RWPE2 (cell line): ENCODE measurements around the gene JAG1.

Source experiments
- ATAC-seq: fragments of 200-7000 bp; cut with Tn5 transposase; 3 replicates; pipeline ENCODE4 v1.9.1; 2021; ENCODE audit warnings: low read depth
- DNase-seq: peaks from one replicate; pipeline ENCODE4 v3.0.0-alpha.2; 2020; ENCODE audit warnings: low spot score
- H3K27ac ChIP-seq: fragments of 450-650 bp; 2 replicates; pipeline ENCODE4 v1.5.1; 2017; ENCODE audit warnings: mild to moderate bottlenecking; ENCODE audit not compliant: poor library complexity, severe bottlenecking
- H3K27me3 ChIP-seq: fragments of 250-450 bp; sonication (Bioruptor Pico); 2 replicates; pipeline ENCODE4 v1.5.1; 2021; ENCODE audit warnings: mild to moderate bottlenecking, moderate library complexity; ENCODE audit not compliant: insufficient read depth, poor library complexity, severe bottlenecking
- H3K36me3 ChIP-seq: fragments of 250-450 bp; sonication (Bioruptor Pico); 2 replicates; pipeline ENCODE4 v1.5.1; 2020; ENCODE audit warnings: low read depth, mild to moderate bottlenecking, moderate library complexity
- H3K4me1 ChIP-seq: fragments of 250-450 bp; sonication (Bioruptor Pico); 2 replicates; pipeline ENCODE4 v1.5.1; 2021; ENCODE audit warnings: mild to moderate bottlenecking, moderate library complexity; ENCODE audit not compliant: insufficient read depth, poor library complexity, severe bottlenecking
- H3K4me3 ChIP-seq: fragments of 250-450 bp; sonication (Bioruptor Pico); 2 replicates; pipeline ENCODE4 v1.5.1; 2021; ENCODE audit warnings: mild to moderate bottlenecking, moderate library complexity; ENCODE audit not compliant: severe bottlenecking
- H3K9me3 ChIP-seq: fragments of 250-450 bp; sonication (Bioruptor Pico); 2 replicates; pipeline ENCODE4 v1.5.1; 2021; ENCODE audit warnings: mild to moderate bottlenecking, moderate library complexity; ENCODE audit not compliant: severe bottlenecking
- CTCF ChIP-seq: fragments of 450-650 bp; IDR thresholded peaks from one replicate; pipeline ENCODE4 v1.5.1; 2017; ENCODE audit warnings: mild to moderate bottlenecking, moderate library complexity; ENCODE audit not compliant: poor library complexity, severe bottlenecking

The JAG1 gene

GRCh38 chr20:10687895-10688294 lies 14.1 kb upstream of the JAG1 start:
- Histone ChIP-seq H3K9me3 (no peaks in the 10 kb centered on the region), H3K4me3 (no peak overlapping the region), H3K4me1 (no peaks in the 10 kb centered on the region), H3K36me3 (no peaks in the 10 kb centered on the region), H3K27ac (no peak overlapping the region), H3K27me3 (no peaks in the 10 kb centered on the region)
- ATAC-seq (no peak), DNase-seq (no peak)
- TF ChIP-seq CTCF: no peak

GRCh38 chr20:10686356-10687133 lies 12.7 kb upstream of the JAG1 start:
- no peak for TF ChIP-seq CTCF
- DNase-seq (no peak), ATAC-seq (no peak)
- Histone ChIP-seq H3K27me3 (no peaks in the 10 kb centered on the region), H3K4me1 (no peaks in the 10 kb centered on the region), H3K36me3 (no peaks in the 10 kb centered on the region), H3K27ac (no peak overlapping the region), H3K4me3 (no peak overlapping the region), H3K9me3 (no peaks in the 10 kb centered on the region)

- Histone ChIP-seq H3K36me3 (no peaks in the 10 kb centered on the region), H3K27me3 (no peaks in the 10 kb centered on the region), H3K4me1 (peaks cover 18% of the 10 kb centered on the region), H3K27ac (no peak overlapping the region), H3K9me3 (no peaks in the 10 kb centered on the region), H3K4me3 (no peak overlapping the region)
- no peak for DNase-seq
- no peak for ATAC-seq
- no peak for TF ChIP-seq CTCF
Observed at GRCh38 chr20:10683537-10683936, 9.7 kb upstream of the JAG1 start.

- DNase-seq: no peak
- Histone ChIP-seq H3K4me3 (no peak overlapping the region), H3K4me1 (peaks cover 18% of the 10 kb centered on the region), H3K27me3 (no peaks in the 10 kb centered on the region), H3K36me3 (no peaks in the 10 kb centered on the region), H3K9me3 (no peaks in the 10 kb centered on the region), H3K27ac (no peak overlapping the region)
- no peak for ATAC-seq
- no peak for TF ChIP-seq CTCF
Observed at GRCh38 chr20:10682939-10683338, 9.1 kb upstream of the JAG1 start.

- no peak for TF ChIP-seq CTCF
- no peaks in the 10 kb centered on the region for H3K27me3 ChIP-seq
- ATAC-seq: no peak
- H3K4me1 ChIP-seq: peaks cover 18% of the 10 kb centered on the region
- no peaks in the 10 kb centered on the region for H3K9me3 ChIP-seq
- H3K36me3 ChIP-seq: no peaks in the 10 kb centered on the region
- no peak overlapping the region for H3K4me3 ChIP-seq
- no peak overlapping the region for H3K27ac ChIP-seq
- DNase-seq: no peak
Observed at GRCh38 chr20:10681494-10681893, 7.7 kb upstream of the JAG1 start.
